ENCODE results near the gene TMUB2.
"Not testable (repeated sequence)": the region's sequence is repeated elsewhere in the genome, so short reads cannot be mapped to it uniquely, and the experiment has no call there.

Gene TMUB2

DNA sequence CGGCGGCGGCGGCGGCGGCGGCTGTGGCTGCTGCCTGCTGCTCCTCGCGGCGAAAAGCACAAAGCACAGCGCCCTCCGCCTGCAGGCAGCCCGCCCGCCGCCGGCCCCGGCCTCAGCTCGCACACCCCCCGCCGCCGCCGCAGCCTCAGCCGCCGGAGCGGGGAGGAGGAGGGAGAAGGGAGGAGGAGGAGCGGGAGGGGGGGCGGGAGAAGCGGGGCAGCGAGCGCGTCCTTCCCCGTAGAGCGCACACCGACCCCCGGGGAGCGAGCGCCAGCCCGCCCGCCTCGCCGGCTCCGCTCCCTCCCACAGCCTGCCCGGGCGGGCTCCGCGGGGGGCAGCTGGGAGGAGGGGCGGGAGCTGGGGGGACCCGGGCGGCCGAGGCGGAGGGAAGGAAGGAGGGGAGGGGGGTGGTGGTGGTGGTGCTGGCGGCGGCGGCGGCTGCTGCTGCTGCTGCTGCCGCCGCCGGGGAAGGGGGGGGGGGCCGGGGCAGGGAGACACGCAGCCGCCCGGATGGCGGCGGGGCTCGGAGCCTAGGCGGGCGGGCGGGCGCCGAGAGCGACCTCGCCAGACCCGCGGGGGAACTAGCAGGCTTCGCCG lies 32.9 kb downstream of the TMUB2 start, which contains the start of gene UBTF:
Gene UBTF (minus strand): TSS at position 60 of the 597 bp plus-strand sequence. CDS start 1,446 bp downstream, outside the sequence.
- peak; percentile 83 for DNase-seq

DNA sequence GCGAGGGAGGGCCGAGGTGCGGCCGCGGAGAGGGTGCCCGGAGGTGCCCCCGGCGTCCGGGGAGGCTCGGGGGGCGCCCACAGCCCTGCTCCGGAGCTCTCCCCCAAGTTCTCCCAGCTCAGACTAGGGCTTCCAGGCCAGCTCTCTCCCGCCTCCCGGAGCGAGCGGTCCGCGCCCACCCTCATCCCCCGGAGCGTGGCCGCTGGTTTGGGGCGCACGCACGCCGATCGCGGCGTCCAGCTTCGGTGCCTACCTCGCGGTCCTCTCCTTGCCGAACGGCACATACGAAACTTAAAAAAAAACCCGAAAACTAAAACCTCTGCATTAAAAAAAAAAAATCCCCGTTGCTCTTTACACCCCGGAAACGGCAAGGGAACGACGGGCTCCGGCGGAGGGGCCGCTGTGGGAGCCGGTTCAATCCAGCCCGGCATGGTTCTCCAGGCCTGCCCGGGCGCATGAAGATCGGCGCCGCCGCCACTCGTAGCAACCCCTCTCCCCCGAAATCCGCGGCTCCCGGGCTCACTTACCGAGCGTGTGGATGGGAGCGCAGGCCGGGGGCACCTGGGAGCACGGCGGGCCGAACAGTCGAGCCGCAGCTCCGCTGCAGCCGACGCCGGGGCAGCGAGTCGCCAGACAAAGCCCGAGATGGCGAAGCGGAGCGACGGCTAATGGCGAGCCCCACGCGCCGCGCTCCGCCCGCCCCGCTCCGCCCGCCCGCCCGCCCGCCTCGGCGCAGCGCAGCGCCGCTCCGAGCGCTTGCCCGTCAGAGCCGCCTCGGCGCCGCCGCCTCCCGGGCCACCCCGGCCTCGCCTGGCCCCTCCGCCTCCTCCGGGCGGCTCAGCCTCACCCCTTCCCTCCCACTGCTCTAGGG lies 33.7 kb downstream of the TMUB2 start:
- DNase-seq: peak; percentile 50

DNA sequence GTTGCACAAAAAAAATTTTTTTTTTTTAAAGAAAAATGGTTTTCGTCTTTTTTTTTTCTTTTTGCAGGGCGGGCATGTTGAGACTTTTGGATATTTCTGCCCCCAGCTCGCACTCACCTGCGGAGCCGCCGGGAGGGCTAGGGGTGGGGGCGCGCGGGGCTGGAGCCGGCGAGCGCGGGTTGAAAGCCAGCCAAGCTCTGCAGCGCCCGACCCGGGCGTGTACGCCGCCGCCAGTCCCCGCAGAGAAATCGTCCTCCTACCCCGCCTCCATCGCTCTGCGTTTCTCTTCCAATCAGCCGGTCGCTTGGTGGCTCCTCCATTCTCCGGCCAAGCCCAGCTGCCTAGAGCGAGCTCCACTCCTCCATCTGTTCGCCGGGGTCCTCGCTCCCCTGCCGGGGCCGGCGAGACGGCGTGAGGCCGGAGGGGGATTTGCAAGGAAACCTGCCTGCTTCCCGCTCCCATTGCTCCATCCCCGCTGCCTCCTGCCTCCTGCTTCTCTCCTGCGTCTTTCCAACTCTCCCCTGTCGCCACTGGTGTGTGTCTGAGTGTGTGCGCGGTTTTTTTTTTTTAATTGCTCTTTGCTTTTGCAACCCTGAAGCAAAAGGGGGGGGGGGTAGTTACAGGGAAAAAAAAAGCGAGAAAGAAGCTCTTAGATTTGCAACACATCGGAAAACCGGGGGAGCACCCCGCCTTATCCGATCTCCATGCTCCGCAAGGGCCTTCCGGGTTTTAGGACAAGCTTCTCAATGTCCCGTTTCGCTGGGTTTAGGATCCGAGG lies 34.5 kb downstream of the TMUB2 start:
- DNase-seq: peak; percentile 82

DNA sequence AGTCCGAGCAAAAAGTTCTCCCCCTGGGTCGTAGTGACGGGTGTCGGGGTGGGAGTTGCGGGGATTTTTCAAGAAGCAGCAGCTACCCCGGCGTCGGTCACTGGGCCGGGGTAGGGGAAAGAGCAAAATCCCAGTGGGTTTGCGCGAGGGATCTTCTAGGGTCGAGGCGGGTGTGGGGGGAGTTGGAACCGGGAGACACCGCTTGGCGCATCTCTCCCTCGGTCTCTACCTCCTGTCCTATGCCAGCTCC lies 35.0 kb downstream of the TMUB2 start:
- no peak for DNase-seq

DNA sequence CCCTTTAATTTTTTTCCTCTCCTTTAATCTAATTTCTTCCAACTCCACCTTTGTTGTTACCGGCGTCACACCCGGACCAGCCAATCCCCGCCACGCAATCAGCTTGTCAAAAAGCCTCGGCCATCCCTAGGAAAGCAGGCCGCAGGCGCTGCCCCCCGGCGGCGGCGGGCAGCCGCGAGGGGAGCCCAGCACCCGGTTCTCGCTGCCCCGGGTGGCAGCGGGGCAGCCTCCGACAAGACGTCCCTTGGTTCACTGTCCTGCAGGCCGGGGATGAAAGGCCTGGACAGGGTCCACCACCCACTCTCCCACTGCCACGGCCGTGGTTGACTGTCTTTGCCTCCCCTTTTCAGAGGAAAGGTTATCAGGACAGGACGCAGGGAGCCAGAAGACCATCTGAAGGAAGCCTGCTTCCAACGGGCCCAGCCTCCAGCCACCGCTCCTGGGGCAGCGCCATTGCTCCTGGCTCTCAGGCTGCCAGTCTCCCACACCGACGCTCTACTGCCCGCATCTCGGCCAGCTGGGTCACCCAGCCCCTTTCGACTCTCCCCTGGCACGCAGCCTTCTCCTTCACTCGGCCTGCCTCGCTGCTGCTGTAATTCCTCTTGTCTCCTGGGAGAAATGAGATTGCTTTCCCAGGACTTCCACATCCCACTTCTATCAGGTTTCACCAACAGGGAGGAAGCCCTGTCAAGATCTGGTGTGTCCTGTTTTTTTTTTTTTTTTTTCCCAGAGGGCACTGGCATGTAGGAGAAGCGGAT lies 35.5 kb downstream of the TMUB2 start:
- DNase-seq: peak; percentile 73

DNA sequence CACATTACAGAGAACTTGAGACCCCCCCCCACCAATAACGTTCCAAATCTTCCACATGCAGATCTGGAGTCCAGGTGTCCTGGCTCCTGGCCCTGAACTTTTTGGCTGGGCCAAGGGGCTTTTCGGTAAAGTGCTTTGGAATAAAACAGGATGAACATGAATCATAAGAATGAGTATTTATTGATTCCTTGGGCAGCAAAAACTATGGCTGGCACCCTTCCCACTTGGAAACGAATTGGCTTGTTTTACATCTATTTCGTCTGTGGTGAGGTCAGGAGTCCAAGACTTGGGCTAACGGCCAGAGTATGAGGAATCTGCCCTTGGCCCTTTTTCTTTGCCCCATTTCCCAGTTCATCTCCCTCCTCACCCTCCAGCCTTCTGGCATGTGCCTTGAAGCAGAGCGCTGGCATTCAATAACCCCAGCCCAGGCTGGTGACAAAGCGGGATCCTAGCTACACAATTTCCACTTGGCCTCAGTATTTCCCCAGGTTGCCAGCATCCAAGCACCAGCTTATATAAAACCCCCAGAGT lies 36.8 kb downstream of the TMUB2 start:
- peak; percentile 42 for DNase-seq

DNA sequence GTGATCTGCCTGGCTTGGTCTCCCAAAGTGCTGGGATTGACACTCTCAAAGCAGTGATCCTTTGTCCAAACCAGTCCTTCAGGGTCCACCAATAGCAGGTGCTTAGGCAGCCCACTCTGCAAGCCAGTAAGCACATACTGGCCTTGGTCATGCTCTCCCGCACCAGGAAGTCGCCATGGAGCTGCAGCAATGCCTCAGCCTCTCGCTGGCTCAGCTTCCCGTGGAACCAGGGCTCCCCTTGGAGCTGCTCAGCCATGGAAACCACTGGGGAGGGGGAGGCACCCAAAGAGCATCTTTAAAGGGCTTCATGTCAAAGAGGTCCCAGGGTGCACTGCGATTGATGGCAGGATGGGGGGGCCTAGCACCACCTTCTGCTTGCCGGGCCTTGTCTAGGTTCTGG lies 42.3 kb downstream of the TMUB2 start:
- DNase-seq: no peak

DNA sequence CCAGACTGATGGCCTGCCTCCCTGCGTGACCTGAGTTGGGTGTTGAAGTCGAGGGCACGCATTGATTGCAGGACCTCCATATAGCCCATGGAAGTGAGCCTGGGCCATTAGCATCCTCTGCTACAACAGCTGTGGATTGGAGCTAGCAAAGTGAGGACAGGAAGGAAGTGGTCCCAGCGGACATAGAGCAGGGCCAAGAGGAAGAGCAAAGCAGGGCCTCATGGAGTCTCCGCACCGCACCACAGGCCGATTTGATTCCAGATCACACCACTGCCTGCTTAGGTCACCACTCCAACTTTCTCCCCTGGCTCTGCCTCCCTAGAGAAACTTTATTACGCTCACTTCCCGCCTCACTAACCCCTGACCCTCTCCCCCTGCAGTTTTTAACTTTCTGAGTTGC lies 43.4 kb downstream of the TMUB2 start:
- no peak for DNase-seq

DNA sequence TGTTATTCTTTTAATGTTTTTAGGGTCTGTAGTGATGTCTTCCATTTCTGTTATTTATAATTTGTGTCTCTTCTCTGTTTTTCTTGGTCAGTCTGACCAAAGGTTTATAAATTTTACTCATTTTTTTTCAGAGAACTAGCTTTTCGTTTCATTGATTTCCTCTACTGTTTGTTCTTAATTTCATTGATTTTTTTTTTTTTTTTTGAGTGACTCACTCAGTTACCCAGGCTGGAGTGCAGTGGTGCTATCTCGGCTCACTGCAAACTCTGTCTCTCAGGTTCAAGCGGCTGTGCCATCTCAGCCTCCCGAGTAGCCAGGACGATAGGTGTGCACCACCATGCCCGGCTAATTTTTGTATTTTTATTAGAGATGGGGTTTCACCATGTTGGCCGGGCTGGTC lies 45.3 kb downstream of the TMUB2 start:
- DNase-seq: no peak

DNA sequence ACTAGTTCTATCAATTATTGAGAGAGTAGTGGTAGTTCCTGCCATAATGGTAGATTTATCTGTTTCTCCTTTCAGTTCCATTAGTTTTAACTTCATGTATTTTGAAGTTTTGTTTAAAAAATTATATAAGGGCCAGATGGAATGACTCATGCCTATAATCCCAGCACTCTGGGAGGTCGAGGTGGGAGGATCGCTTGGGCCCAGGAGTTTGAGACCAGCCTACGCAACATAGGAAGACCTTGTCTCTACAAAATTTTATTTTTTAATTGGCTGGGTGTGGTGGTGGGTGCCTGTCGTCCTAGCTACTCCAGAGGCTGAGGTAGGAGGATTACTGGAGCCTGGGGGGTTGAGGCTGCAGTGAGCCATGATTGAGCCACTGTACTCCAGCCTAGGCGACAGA lies 46.8 kb downstream of the TMUB2 start:
- DNase-seq: no peak

DNA sequence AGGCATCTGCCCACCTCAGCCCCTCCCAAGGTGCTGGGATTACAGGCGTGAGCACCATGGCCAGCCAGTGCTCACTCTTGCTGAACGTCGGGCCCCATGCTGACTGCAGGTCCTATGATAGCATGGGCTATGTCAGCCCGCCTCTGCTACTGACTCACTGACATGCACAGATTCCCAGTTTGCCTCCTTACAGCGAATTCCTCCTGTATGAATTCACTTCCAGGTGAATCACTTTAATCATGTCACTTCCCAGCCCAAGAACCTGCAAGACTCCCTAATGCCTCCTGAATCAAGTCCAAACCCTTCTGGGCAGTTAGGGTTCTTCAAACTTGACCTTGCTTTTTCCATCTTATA lies 48.8 kb downstream of the TMUB2 start:
- DNase-seq: no peak

DNA sequence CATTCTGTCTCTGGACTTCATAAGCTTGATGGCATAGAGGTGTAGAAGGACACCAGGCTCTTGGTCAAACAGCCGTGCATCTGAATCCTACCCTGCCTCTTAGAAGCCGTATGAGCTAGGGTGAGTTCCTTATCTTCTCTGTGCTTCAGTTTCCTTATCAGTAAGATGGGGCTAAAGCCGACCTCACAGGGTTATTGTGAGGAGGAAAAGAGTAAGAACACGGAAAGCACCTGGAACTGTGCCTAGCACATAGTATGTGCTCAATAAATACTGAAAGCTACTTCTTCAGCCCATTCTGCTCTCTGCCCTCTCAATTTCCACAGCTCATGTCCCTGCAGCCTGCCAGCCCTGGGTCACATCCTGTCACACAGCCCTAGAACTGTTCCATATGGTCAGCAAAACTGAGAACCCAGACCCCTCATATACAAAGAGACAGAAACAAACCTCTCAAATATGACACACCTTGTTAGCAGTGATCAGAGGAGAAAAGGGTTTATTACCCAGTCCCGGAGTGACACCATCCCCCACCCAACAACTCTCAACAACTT lies 49.7 kb downstream of the TMUB2 start:
- DNase-seq: no peak

DNA sequence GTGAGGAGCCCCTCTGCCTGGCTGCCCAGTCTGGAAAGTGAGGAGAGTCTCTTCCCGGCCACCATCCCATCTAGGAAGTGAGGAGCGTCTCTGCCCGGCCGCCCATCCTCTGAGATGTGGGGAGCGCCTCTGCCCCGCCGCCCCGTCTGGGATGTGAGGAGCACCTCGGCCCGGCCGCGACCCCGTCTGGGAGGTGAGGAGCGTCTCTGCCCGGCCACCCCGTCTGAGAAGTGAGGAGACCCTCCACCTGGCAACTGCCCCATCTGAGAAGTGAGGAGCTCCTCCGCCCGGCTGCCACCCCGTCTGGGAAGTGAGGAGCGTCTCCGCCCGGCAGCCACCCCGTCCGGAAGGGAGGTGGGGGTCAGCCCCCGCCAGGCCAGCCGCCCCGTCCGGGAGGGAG lies 51.1 kb downstream of the TMUB2 start:
- not testable (repeated sequence) for DNase-seq

DNA sequence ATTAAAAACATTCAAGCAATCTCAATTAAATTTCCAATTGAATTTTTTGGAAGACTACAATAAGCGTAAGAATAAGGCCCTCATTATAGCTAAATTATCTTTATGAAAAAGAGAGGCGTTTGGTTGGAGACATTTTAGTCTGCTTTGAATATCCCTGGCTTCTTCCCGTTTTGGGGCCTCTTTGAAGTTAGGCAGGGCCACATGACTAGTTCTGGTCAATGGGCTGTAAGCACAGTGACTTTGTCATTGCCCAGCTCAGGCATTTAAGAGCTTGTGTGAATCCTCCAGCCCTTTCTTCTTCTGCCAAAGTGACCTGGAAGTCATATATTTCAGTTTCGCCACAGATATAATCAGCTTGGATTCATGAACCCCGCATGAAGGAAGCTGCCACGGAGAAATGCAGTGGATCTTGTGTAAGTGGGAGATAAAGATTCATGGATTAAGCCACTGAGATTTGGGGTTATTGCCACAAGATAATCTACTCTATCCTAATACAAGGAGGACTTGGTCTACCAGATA lies 54.4 kb downstream of the TMUB2 start:
- no peak for DNase-seq

Measured in fibroblast of skin of abdomen (primary cell).